GM21367 (cell line): ENCODE results near the gene CSTPP1.

Source experiments
- ATAC-seq: cut with Tn5 transposase; IDR thresholded peaks from one replicate; pipeline ENCODE4 v1.9.1; 2021; ENCODE audit not compliant: unreplicated experiment

The CSTPP1 gene

GRCh38 chr11:47125083-47125482 is 188.5 kb downstream of the CSTPP1 start:
- ATAC-seq = no peak

- no peak for ATAC-seq
Observed at GRCh38 chr11:47127213-47127612, 190.7 kb downstream of the CSTPP1 start.

GRCh38 chr11:47130543-47130942 is 194.0 kb downstream of the CSTPP1 start:
- no peak for ATAC-seq

GRCh38 chr11:47131136-47131535 is 194.6 kb downstream of the CSTPP1 start:
- no peak for ATAC-seq

- no peak for ATAC-seq
Observed at GRCh38 chr11:47132490-47132889, 195.9 kb downstream of the CSTPP1 start.

DNA sequence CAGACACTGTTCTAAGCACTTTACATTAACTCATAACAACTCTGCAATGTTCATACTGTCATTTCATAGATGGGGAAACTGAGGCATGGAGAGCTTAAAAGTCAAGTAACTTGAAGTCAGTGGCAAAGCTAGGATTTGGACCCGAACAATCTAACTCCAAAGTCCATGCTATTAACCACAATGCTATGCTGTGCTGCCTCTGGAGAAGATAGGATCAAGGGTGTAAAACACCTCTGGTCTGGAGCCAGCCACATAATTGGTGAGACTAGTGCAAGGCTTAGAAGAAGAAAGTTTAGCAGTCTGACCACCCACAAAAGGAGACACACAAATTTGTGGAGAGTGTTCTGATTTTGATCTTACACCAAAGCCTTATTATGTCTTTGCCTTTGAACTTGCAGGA is 196.4 kb downstream of the CSTPP1 start:
- no peak for ATAC-seq

- ATAC-seq = no peak
Observed at GRCh38 chr11:47136327-47136726, 199.8 kb downstream of the CSTPP1 start.

- ATAC-seq = no peak
Observed at GRCh38 chr11:47136921-47137320, 200.4 kb downstream of the CSTPP1 start.

- no peak for ATAC-seq
Observed at GRCh38 chr11:47137476-47137875, 200.9 kb downstream of the CSTPP1 start.

DNA sequence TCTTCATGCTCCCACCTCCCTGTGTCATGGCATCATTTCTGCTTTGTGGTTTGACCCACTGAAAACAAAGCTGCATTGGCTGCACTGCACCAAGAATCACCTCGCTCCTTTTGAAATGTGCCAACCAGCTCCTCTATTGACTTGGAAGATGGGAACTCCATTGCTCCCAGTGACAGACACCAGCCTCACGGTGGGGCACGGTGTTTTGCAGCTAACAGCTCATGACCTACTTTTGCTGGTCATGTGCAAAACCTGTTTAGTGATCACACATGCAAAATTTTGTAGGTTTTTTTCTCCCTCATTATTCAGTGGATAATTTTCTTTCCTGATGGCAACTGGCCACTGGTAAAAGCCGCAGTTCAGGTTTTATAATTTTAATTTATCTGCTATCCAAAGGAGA is 203.3 kb downstream of the CSTPP1 start:
- ATAC-seq = no peak

DNA sequence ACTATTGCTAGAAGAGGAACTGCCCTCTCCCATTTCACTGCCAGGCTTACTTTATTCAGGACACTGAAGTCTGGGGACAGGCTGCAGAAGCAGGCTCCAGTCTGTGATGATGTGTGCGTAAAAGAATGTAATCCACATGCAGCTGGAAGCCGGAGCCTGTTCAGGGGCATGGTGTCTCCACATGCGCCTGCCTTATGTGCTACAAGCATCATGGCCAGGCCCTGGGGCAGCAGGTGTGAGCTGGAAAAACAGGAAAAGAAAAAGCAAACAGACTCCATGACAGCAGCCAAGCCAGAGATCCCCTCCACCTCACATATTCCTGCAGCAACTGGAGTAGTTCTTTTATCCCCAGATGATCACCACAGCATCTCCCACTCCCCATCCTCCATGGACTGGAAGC is 206.8 kb downstream of the CSTPP1 start:
- no peak for ATAC-seq

DNA sequence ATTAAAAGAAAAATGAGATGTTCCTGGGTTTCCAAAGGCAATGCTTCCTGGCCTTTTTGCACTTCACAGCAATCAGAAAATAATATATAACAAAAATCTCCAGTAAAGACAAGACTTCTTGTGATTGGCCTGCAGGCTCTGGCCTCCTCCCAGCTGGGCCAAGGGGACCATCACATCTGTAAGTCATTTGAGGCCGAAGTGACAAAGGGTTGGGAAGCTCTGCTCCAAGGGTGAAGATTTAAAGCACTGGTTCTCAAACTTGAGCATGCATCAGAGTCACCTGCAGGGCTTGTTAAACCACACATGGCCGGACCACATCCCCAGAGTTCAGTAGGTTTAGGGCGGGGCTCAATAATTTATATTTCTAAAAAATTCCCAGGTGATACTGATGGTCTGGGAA is 208.0 kb downstream of the CSTPP1 start:
- ATAC-seq = no peak

GRCh38 chr11:47147250-47147649 is 210.7 kb downstream of the CSTPP1 start:
- ATAC-seq = no peak

GRCh38 chr11:47147681-47148080 is 211.1 kb downstream of the CSTPP1 start:
- ATAC-seq = no peak

DNA sequence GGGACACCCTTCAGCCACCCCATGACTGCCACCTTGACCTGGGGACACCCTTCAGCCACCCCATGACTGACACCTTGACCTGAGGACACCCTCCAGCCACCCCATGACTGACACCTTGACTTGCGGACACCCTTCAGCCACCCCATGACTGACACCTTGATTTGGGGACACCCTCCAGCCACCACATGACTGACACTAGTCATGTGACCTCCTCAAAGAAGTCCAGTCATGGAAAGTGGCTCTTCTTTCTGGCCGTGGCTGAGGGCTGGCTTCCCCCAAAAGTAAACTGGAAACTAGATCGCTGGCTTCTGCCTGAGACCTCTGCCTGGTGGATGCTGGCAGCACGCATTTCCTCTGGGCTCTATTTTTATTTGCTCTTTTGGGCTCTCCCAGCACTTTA is 211.7 kb downstream of the CSTPP1 start:
- ATAC-seq = no peak

DNA sequence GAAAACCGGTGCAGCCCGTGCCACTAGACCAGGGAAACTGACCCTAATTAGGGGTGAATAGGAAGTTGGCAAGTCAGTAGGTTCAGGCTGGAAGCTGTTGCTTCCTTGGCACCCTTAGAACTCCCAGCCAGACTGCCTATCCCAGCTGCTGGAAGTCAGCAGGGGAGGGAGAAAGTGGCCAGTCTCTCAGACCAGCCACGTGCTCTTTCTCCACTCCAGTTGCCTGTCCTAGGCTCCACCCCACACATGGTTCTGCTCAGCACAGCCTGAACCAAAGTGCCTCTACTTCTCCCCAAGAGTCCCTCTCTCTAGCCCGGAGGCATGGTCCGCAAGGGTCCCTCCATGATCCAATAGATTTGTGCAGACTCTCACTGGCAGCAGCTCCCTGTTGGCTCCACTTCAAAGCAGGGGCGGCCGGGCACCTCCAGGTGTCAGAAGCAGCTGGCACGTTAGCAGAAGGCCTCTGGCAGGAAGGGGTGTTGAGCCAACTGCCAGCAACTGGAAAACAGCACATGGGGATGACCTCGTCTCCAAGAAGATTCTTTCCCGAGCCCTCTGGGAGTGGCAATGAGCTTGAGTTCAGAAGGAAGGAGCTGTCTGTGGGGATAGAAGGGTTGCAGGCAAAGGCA is 212.5 kb downstream of the CSTPP1 start:
- no peak for ATAC-seq

- ATAC-seq = no peak
Observed at GRCh38 chr11:47149782-47150181, 213.2 kb downstream of the CSTPP1 start.

GRCh38 chr11:47152126-47152952 is 215.8 kb downstream of the CSTPP1 start:
- ATAC-seq = no peak

DNA sequence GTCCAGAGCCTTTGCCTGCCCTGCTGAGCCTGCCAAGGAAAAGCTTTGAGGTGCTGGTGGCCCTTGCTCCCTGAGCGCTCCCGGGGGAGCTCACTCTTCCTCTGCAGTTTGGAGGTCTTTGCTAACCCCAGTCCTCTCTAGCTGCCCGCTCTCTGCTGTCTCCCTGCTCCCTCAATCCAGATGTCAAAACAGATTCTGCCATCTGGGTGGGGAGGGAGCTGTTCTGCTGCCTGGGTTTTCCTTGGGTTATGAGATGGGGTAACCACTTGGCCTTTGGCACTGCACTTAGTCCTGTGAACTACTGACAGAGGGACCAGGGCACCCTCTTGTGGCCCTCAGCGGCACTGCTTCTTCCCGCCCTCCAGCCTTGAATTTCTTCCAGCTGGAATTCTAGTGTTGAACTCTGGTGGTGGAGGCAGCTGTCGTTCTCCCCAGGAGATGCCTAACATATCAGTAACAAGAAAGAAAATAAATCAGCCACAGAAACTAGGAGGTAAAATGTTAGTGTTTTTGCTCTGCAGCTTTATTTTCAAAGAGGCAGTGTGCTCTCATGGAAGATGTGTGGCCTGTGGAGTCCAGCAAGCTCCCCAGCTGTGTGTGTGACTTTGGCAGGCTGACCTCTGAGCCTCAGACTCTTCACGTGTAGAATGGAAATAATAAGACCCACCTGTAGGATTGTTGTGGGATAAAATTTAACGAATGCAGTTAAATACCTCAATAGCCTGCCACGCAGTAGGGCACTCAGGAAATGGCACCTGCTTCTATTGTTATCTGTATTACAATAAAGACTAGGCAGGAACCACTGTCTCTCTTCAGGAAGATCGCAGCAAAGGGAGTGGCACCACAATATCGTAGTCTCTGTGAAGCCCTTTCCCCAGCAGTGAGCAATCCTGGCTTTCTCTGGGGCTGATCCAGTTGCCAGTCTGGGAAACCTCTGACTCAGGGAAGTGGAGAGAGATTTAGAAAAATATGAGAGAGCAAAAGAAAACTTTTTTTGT is 216.7 kb downstream of the CSTPP1 start:
- ATAC-seq = no peak

- ATAC-seq = no peak
Observed at GRCh38 chr11:47154616-47155570, 218.3 kb downstream of the CSTPP1 start.
